Thoracic aorta (tissue), 2 donors: ENCODE results near the gene PPIP5K2. TPM values are rescaled to one million over a fixed set of nuclear protein-coding genes. Genes with fewer than 3 reads are reported as not detected.
A peak's percentile ranks its signal among the peaks of the same experiment; 100 is the strongest.

Experiments used
- ATAC-seq: fragments of 150-250 bp; one replicate; pipeline ENCODE4 v1.8.0; 2017; ENCODE audit warnings: low read depth; ENCODE audit not compliant: insufficient number of reproducible peaks, low FRiP score
- DNase-seq: peaks from one replicate; pipeline ENCODE4 v3.0.0-alpha.2; 2020; ENCODE audit warnings: low spot score
- H3K27ac ChIP-seq, 2 donors: fragments of 200-600 bp; sonication (generic); 1 replicate in 1 of 2; 2 replicates in 1 of 2; pipeline ENCODE4 v1.5.1; 2016; ENCODE audit warnings: mild to moderate bottlenecking in 2 of 2, moderate library complexity in 2 of 2
- H3K27me3 ChIP-seq: fragments of 200-600 bp; sonication (generic); replicated peaks from 2 replicates; pipeline ENCODE4 v1.6.0; 2016; ENCODE audit warnings: mild to moderate bottlenecking; ENCODE audit not compliant: insufficient read depth
- H3K36me3 ChIP-seq: fragments of 200-600 bp; sonication (generic); one replicate; pipeline ENCODE4 v1.5.1; 2016
- H3K4me1 ChIP-seq, 2 donors: fragments of 200-600 bp; sonication (generic); 1 replicate in 1 of 2; 2 replicates in 1 of 2; pipeline versions ENCODE4 v1.5.1 to v1.6.0; 2016; ENCODE audit warnings: low read depth in 2 of 2, mild to moderate bottlenecking in 1 of 2; ENCODE audit not compliant: control insufficient read depth in 1 of 2
- H3K4me3 ChIP-seq: fragments of 200-600 bp; sonication (generic); 2 replicates; pipeline ENCODE4 v1.5.1; 2016; ENCODE audit warnings: mild to moderate bottlenecking
- H3K9me3 ChIP-seq: fragments of 200-600 bp; sonication (generic); 2 replicates; pipeline ENCODE4 v1.5.1; 2016
- total RNA-seq, 2 donors: library from RNA; depleted of rRNA; stranded (reverse); fragments of >200 nt; gene quantifications; one replicate each; pipeline versions ENCODE4 v1.1.0 to v1.2.3, GENCODE V29; 2016
- TF ChIP-seq, protein P1 (sequence below): fragments of 200-600 bp; sonication (generic); IDR thresholded peaks from one replicate; pipeline ENCODE4 v1.5.1; 2019; ENCODE audit warnings: antibody characterized with exemption

The PPIP5K2 gene
- total RNA-seq, 2 donors from 2014 or later: 60.8 to 67.5 TPM

DNA sequence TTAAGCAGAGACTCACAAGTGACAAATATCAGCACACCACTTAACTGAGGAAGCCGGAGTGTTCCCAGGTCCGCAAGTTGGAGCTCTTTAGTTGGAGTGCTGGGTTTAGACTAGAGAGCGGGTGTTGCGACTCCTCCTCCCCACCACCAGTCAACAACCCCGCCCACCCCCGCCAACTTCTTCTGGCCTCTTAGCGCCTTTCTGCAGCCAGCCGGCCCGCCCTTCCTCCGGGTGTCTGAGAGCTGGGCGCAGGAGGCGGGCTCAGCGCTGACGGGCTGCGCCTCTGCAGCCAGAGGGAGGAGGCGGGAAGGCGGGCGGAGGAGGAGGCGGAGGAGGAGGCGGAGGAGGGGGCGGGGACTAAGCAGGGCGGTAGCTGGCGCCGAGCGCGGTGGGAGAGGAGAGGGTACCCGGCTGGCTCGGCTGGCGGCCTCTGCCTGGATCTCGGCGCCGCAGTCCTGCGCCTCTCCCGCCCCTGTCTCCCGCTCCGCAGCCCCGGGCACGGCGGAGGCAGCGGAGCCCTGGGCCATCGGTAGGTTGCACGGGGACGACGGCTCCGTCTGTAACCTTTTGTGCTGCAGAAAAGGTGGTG lies 138.4 kb downstream of the PPIP5K2 start, which contains the start of gene MACIR:
MACIR (plus strand) TSS at position 396 of the 589 bp plus-strand sequence. CDS start 17,157 bp downstream, outside the sequence.
- Histone ChIP-seq H3K4me3 (peak within 1 kb of the TSS; percentile 95), H3K36me3 (no peaks in the 10 kb centered on the region), H3K27me3 (no peaks in the 10 kb centered on the region), H3K27ac (peak within 1 kb of the TSS; percentile 71 to 73), H3K4me1 (peaks cover 0 to 30% of the 10 kb centered on the region in 2 donors), H3K9me3 (no peaks in the 10 kb centered on the region)
- ATAC-seq (peak; percentile 94), DNase-seq (peak; percentile 94)
- TF ChIP-seq, protein P1, sequence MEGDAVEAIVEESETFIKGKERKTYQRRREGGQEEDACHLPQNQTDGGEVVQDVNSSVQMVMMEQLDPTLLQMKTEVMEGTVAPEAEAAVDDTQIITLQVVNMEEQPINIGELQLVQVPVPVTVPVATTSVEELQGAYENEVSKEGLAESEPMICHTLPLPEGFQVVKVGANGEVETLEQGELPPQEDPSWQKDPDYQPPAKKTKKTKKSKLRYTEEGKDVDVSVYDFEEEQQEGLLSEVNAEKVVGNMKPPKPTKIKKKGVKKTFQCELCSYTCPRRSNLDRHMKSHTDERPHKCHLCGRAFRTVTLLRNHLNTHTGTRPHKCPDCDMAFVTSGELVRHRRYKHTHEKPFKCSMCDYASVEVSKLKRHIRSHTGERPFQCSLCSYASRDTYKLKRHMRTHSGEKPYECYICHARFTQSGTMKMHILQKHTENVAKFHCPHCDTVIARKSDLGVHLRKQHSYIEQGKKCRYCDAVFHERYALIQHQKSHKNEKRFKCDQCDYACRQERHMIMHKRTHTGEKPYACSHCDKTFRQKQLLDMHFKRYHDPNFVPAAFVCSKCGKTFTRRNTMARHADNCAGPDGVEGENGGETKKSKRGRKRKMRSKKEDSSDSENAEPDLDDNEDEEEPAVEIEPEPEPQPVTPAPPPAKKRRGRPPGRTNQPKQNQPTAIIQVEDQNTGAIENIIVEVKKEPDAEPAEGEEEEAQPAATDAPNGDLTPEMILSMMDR: no peak

DNA sequence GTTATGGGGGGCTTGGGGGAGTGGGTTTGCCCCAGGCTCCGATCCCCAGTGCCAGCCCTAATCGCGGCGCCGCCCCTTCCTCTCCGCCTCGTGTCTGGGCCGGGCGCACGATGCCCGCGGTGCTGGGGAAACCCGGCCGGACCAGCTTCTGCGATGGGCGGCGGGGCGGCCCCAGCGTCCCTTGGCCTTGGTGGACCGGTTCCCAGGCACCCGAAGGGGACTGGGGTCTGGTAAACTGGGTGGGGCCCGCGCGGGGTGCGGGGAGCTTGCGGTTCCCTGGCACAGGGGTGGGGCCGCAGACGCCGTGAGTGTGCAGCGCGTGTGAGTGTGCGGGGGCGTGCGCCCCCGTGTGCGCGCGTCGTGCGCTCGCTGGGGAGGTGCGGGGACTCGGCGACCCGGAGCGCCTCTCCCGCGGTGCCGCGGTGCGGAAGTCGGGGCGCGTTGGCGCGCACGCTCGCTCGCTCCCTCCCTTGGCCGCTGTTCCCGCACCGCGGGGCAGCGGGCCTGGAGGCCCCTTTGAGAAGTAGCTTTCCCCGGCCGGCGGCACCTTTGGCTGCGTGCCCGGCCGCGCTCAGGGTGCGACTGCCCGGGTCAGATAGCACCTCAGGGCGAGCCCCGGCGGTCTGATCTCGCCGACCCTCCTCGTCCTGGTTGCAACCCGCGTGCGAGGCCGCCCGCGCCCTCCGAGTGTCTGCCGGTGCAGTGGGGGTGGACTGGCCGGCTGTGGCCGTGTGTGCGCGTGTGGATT lies 139.0 kb downstream of the PPIP5K2 start:
- DNase-seq (no peak), ATAC-seq (peak; percentile 13)
- no peaks in the 10 kb centered on the region for H3K27me3 ChIP-seq
- H3K9me3 ChIP-seq: no peaks in the 10 kb centered on the region
- no peaks in the 10 kb centered on the region for H3K36me3 ChIP-seq
- peak overlapping the region; percentile 95 for H3K4me3 ChIP-seq
- H3K4me1 ChIP-seq: peaks cover 0 to 30% of the 10 kb centered on the region in 2 donors
- peak overlapping the region; percentile 71 to 73 for H3K27ac ChIP-seq
- TF ChIP-seq, protein P1: no peak

DNA sequence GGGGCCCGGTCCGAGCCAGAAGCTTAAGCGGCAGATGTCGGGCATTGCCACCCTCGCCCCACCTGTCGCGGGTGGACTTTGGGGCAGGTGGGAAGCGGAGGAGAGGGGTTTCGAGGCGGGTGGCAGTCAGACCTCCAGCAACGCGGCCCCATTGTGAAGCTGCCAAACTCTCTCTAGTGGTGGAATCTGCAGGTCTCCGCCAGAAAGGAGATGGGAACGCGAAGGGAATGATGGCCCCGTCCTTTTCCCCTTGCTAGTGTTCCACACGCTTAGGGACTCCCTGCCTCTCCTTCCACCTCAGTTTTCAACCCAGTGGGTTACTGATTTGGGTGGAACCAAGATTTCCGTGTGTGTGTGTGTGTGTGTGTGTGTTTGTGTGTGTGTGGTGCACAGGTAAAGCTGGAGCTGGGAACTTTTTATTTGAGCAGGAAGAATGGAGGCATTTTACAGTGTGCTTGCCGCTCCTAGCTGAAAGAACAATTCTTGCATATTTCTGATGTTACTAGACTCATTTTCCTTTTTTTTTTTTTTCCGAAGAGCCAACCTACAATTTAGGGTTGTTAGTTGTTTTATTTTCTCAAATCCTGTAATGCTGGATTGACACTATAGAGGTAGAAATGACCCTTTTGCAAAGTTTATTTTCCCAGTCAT lies 139.7 kb downstream of the PPIP5K2 start:
- Histone ChIP-seq H3K4me1 (peaks cover 0 to 30% of the 10 kb centered on the region in 2 donors), H3K27ac (peak overlapping the region; percentile 71 to 73)

DNA sequence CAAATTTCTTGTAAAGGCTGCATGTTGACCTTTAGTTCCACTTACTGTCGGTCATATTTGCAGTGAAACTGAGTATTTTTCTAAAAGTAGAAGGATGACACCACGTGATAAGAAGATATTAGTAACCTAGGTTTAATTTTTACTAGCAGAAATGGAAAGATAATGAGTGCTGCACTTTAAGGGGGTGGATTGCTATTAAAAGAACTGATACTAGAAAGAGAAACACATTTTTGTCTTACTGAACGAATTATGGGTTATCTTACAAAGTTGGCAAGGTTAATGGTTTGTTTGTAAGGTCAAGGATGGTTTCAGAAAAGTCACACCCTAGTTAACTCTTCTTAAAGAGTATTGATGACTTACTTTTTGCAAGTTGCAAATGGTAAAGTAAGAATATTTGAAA lies 140.8 kb downstream of the PPIP5K2 start:
- Histone ChIP-seq H3K27me3 (no peaks in the 10 kb centered on the region), H3K27ac (no peak overlapping the region), H3K36me3 (no peaks in the 10 kb centered on the region), H3K9me3 (no peaks in the 10 kb centered on the region), H3K4me1 (peaks cover 0 to 30% of the 10 kb centered on the region in 2 donors), H3K4me3 (no peak overlapping the region)
- no peak for DNase-seq
- no peak for ATAC-seq
- TF ChIP-seq, protein P1: no peak

More for the DNA sequence above, 139.7 kb downstream of the PPIP5K2 start:
- Histone ChIP-seq H3K27me3 (no peaks in the 10 kb centered on the region), H3K4me3 (peak overlapping the region; percentile 95), H3K36me3 (no peaks in the 10 kb centered on the region), H3K9me3 (no peaks in the 10 kb centered on the region)
- ATAC-seq: no peak
- TF ChIP-seq, protein P1: no peak
- DNase-seq: no peak

Other genes with a start within 250 kb of the PPIP5K2 start
- gene GIN1, start 163 bp upstream of the PPIP5K2 start, total RNA-seq: 1 to 10 TPM; 5.6 to 8.0 TPM
- 1 to 10 TPM; 4.7 to 8.3 TPM for gene MACIR, start 138.5 kb downstream of the PPIP5K2 start, total RNA-seq